GM19025 (cell line): Measurements from ENCODE around the gene FBXL14.

Experiments used
- ATAC-seq: cut with Tn5 transposase; IDR thresholded peaks from one replicate; pipeline ENCODE4 v1.9.1; 2021; ENCODE audit warnings: mild to moderate bottlenecking, low read depth, moderate library complexity; ENCODE audit not compliant: unreplicated experiment

FBXL14 gene

GRCh38 chr12:1595690-1596347 lies 1.4 kb upstream of the FBXL14 start:
- ATAC-seq: no peak

GRCh38 chr12:1595026-1595561 lies 713 bp upstream of the FBXL14 start:
- no peak for ATAC-seq

GRCh38 chr12:1594006-1594260 lies 448 bp downstream of the FBXL14 start:
- ATAC-seq: peak; percentile 44

- ATAC-seq: peak; percentile 22
Measured at GRCh38 chr12:1593174-1594005, 991 bp downstream of the FBXL14 start.

- no peak for ATAC-seq
Measured at GRCh38 chr12:1592444-1593173, 1.8 kb downstream of the FBXL14 start.

- ATAC-seq: no peak
Measured at GRCh38 chr12:1591543-1591942, 2.8 kb downstream of the FBXL14 start.

GRCh38 chr12:1591034-1591433 lies 3.3 kb downstream of the FBXL14 start:
- no peak for ATAC-seq

GRCh38 chr12:1590221-1590979 lies 4.0 kb downstream of the FBXL14 start:
- no peak for ATAC-seq

- ATAC-seq: no peak
Measured at GRCh38 chr12:1588575-1588947, 5.8 kb downstream of the FBXL14 start.

- ATAC-seq: no peak
Measured at GRCh38 chr12:1587927-1588574, 6.3 kb downstream of the FBXL14 start.

- ATAC-seq: no peak
Measured at GRCh38 chr12:1584326-1584725, 10.1 kb downstream of the FBXL14 start.

- no peak for ATAC-seq
Measured at GRCh38 chr12:1583421-1584078, 10.8 kb downstream of the FBXL14 start.

GRCh38 chr12:1582709-1583050 lies 11.7 kb downstream of the FBXL14 start:
- ATAC-seq: no peak

- no peak for ATAC-seq
Measured at GRCh38 chr12:1581973-1582708, 12.2 kb downstream of the FBXL14 start.

- no peak for ATAC-seq
Measured at GRCh38 chr12:1580526-1580925, 13.9 kb downstream of the FBXL14 start.

- no peak for ATAC-seq
Measured at GRCh38 chr12:1579651-1580435, 14.5 kb downstream of the FBXL14 start.

- no peak for ATAC-seq
Measured at GRCh38 chr12:1576410-1577241, 17.8 kb downstream of the FBXL14 start.
